IMR-90 (cell line): ENCODE results near the gene SPINK5. TPM values are rescaled to one million over a fixed set of nuclear protein-coding genes. Genes with fewer than 3 reads are reported as not detected.

Source experiments
- ATAC-seq: fragments of 200-7000 bp; cut with Tn5 transposase; 2 replicates; pipeline ENCODE4 v1.9.1; 2020; ENCODE audit warnings: low read depth, mild to moderate bottlenecking, moderate library complexity
- BruUV-seq: library from RNA; stranded (reverse); fragments of 400-500 nt; replicated peaks from 2 replicates; lab custom pipeline; 2021; lab: Mats Ljungman, UMichigan
- CTCF ChIA-PET: fragments of 300-600 bp; formaldehyde crosslinking; extraction: SDS; loops from one replicate; lab custom pipeline; 2021; ENCODE audit warnings: antibody characterized with exemption; lab: Yijun Ruan, JAX
- POLR2A ChIA-PET: fragments of 300-600 bp; sonication (Branson Sonifier 250); formaldehyde crosslinking; loops from one replicate; lab custom pipeline; 2022; ENCODE audit warnings: antibody characterized with exemption; ENCODE audit not compliant: unreplicated experiment; lab: Charles Lee
- DNase-seq: peaks from one replicate; pipeline ENCODE4 v3.0.0; 2013
- H2AFZ ChIP-seq: replicated peaks from 2 replicates; pipeline ENCODE3; 2013; ENCODE audit warnings: low read length, mild to moderate bottlenecking; ENCODE audit not compliant: poor library complexity
- H2AK5ac ChIP-seq: 2 replicates; pipeline ENCODE4 v1.6.1; 2013; ENCODE audit warnings: low read depth, low read length, inconsistent platforms
- H2AK9ac ChIP-seq: replicated peaks from 2 replicates; pipeline ENCODE3; 2013; ENCODE audit warnings: mild to moderate bottlenecking, low read depth, low read length, moderate library complexity; ENCODE audit not compliant: poor library complexity
- H2BK120ac ChIP-seq: 2 replicates; pipeline ENCODE4 v1.6.1; 2013; ENCODE audit warnings: low read depth, low read length, inconsistent platforms
- H2BK15ac ChIP-seq: 3 replicates; pipeline ENCODE4 v1.6.1; 2013; ENCODE audit warnings: low read depth, low read length, inconsistent platforms
- H2BK20ac ChIP-seq: 2 replicates; pipeline ENCODE4 v1.6.1; 2013; ENCODE audit warnings: low read depth, mild to moderate bottlenecking, inconsistent platforms, low read length, moderate library complexity
- H2BK5ac ChIP-seq: 2 replicates; pipeline ENCODE4 v1.6.1; 2013; ENCODE audit warnings: mild to moderate bottlenecking, low read depth, low read length, inconsistent platforms; ENCODE audit not compliant: poor library complexity, severe bottlenecking
- H3K14ac ChIP-seq: replicated peaks from 2 replicates; pipeline ENCODE4 v1.6.1; 2013; ENCODE audit warnings: low read depth, low read length, inconsistent platforms
- H3K18ac ChIP-seq: 2 replicates; pipeline ENCODE4 v1.6.1; 2013; ENCODE audit warnings: low read depth, low read length, control low read depth
- H3K23ac ChIP-seq: 2 replicates; pipeline ENCODE4 v1.6.1; 2013; ENCODE audit warnings: low read depth, low read length, inconsistent platforms
- H3K27ac ChIP-seq: 2 replicates; pipeline ENCODE4 v1.5.1; 2013; ENCODE audit warnings: mild to moderate bottlenecking, control low read depth, low read length; ENCODE audit not compliant: insufficient read depth
- H3K27me3 ChIP-seq: 2 replicates; pipeline ENCODE4 v1.6.1; 2013; ENCODE audit warnings: low read length; ENCODE audit not compliant: control insufficient read depth, insufficient read depth
- H3K36me3 ChIP-seq: 2 replicates; pipeline ENCODE4 v1.6.1; 2013; ENCODE audit warnings: low read length, mixed read lengths; ENCODE audit not compliant: control insufficient read depth, insufficient read depth
- H3K4ac ChIP-seq: 2 replicates; pipeline ENCODE4 v1.6.1; 2013; ENCODE audit warnings: low read depth, low read length, inconsistent platforms
- H3K4me1 ChIP-seq: 2 replicates; pipeline ENCODE4 v1.6.1; 2013; ENCODE audit warnings: low read length, mixed read lengths; ENCODE audit not compliant: control insufficient read depth, insufficient read depth
- H3K4me2 ChIP-seq: 2 replicates; pipeline ENCODE4 v1.6.1; 2013; ENCODE audit warnings: low read depth, mild to moderate bottlenecking, control low read depth, low read length, moderate library complexity
- H3K4me3 ChIP-seq: 2 replicates; pipeline ENCODE4 v1.5.1; 2013; ENCODE audit warnings: low read depth, mild to moderate bottlenecking, control low read depth, low read length, moderate library complexity; ENCODE audit not compliant: insufficient read depth
- H3K56ac ChIP-seq: 2 replicates; pipeline ENCODE4 v1.6.1; 2013; ENCODE audit warnings: low read length, inconsistent platforms; ENCODE audit not compliant: insufficient read depth; ENCODE audit errors: extremely low read depth
- H3K79me1 ChIP-seq, 2 experiments: 2 replicates each; pipeline ENCODE4 v1.6.1; 2013; ENCODE audit warnings: low read length in 2 of 2, inconsistent platforms in 1 of 2, low read depth in 1 of 2
- H3K9ac ChIP-seq: 2 replicates; pipeline ENCODE4 v1.6.1; 2013; ENCODE audit warnings: low read depth, low read length, control low read depth
- H3K9me1 ChIP-seq: 2 replicates; pipeline ENCODE4 v1.6.1; 2013; ENCODE audit warnings: low read length, inconsistent platforms; ENCODE audit not compliant: insufficient read depth
- H3K9me3 ChIP-seq: 2 replicates; pipeline ENCODE4 v1.6.1; 2013; ENCODE audit warnings: low read length; ENCODE audit not compliant: control insufficient read depth, insufficient read depth
- H4K20me1 ChIP-seq: 2 replicates; pipeline ENCODE4 v1.6.1; 2013; ENCODE audit warnings: low read length, inconsistent platforms; ENCODE audit not compliant: insufficient read depth
- H4K5ac ChIP-seq: 2 replicates; pipeline ENCODE4 v1.6.1; 2013; ENCODE audit warnings: mild to moderate bottlenecking, low read depth, low read length, control low read depth
- H4K8ac ChIP-seq, 2 experiments: 2 replicates each; pipeline ENCODE4 v1.6.1; 2013; ENCODE audit warnings: low read depth in 2 of 2, low read length in 2 of 2, control low read depth in 1 of 2, inconsistent platforms in 1 of 2
- H4K91ac ChIP-seq: 2 replicates; pipeline ENCODE4 v1.6.1; 2013; ENCODE audit warnings: low read depth, low read length, inconsistent platforms; ENCODE audit not compliant: insufficient read depth
- BHLHE40 ChIP-seq: fragments of 150-350 bp; IDR thresholded peaks from 2 replicates; pipeline ENCODE4 v1.6.1; 2016; ENCODE audit warnings: mild to moderate bottlenecking, low read depth, low read length
- CEBPB ChIP-seq: IDR thresholded peaks from 2 replicates; pipeline ENCODE4 v1.6.1; 2012; ENCODE audit warnings: low read depth, low read length, improper control_type of control experiment
- CHD1 ChIP-seq: IDR thresholded peaks from 2 replicates; pipeline ENCODE4 v1.6.1; 2012; ENCODE audit warnings: low read depth, low read length, improper control_type of control experiment
- CTCF ChIP-seq: conservative IDR thresholded peaks from 2 replicates; pipeline ENCODE4 v1.5.1; 2012; ENCODE audit warnings: mild to moderate bottlenecking, low read depth, low read length, improper control_type of control experiment
- FOS ChIP-seq: fragments of 150-350 bp; IDR thresholded peaks from 2 replicates; pipeline ENCODE4 v1.6.1; 2016; ENCODE audit warnings: low read depth, low read length
- MAFK ChIP-seq: IDR thresholded peaks from 2 replicates; pipeline ENCODE4 v1.6.1; 2012; ENCODE audit warnings: low read depth, low read length, improper control_type of control experiment
- MAZ ChIP-seq: IDR thresholded peaks from 2 replicates; pipeline ENCODE4 v1.6.1; 2012; ENCODE audit warnings: low read depth, mild to moderate bottlenecking, low read length, improper control_type of control experiment, moderate library complexity, borderline replicate concordance
- MXI1 ChIP-seq: IDR thresholded peaks from 2 replicates; pipeline ENCODE4 v1.6.1; 2012; ENCODE audit warnings: low read depth, mild to moderate bottlenecking, low read length, moderate library complexity, borderline replicate concordance
- NFE2L2 ChIP-seq: fragments of 150-350 bp; IDR thresholded peaks from 2 replicates; pipeline ENCODE4 v1.6.1; 2016; ENCODE audit warnings: low read depth, mild to moderate bottlenecking, low read length
- POLR2A ChIP-seq: IDR thresholded peaks from 2 replicates; pipeline ENCODE4 v1.6.1; 2012; ENCODE audit warnings: mild to moderate bottlenecking, low read depth, low read length
- RAD21 ChIP-seq: IDR thresholded peaks from 2 replicates; pipeline ENCODE4 v1.6.1; 2012; ENCODE audit warnings: low read length, improper control_type of control experiment
- RCOR1 ChIP-seq: IDR thresholded peaks from 2 replicates; pipeline ENCODE4 v1.6.1; 2012; ENCODE audit warnings: mild to moderate bottlenecking, low read length, improper control_type of control experiment; ENCODE audit not compliant: insufficient replicate concordance
- RFX5 ChIP-seq: IDR thresholded peaks from 2 replicates; pipeline ENCODE4 v1.8.0; 2012; ENCODE audit warnings: low read depth, mild to moderate bottlenecking, low read length, moderate library complexity
- SMC3 ChIP-seq: fragments of 150-350 bp; IDR thresholded peaks from 2 replicates; pipeline ENCODE4 v1.6.1; 2016; ENCODE audit warnings: low read depth, mild to moderate bottlenecking, antibody characterized with exemption, low read length, moderate library complexity
- USF2 ChIP-seq: fragments of 150-350 bp; IDR thresholded peaks from 2 replicates; pipeline ENCODE4 v1.6.1; 2017; ENCODE audit warnings: mild to moderate bottlenecking, antibody characterized with exemption, low read length, low read depth
- WGBS, 2 experiments: methylation state at CpG; one replicate each; pipeline versions ENCODE4 v1.1.5 to v1.1.7; 2013; ENCODE audit warnings: missing lambda C conversion rate in 2 of 2; ENCODE audit not compliant: insufficient read length in 1 of 2; ENCODE audit errors: extremely low coverage in 2 of 2; 5-methylcytosine and 5-hydroxymethylcytosine counted together
- dilution Hi-C: fragments of 300-500 bp; cut with HindIII; formaldehyde crosslinking; loops from one replicate; pipeline ENCODE4 v1.14.3; 2018; ENCODE audit warnings: low sequenced_read_pairs; ENCODE audit not compliant: unreplicated experiment
- in situ Hi-C: fragments of 300-500 bp; cut with MboI; formaldehyde crosslinking; loops from 3 replicates; pipeline ENCODE4 v1.14.3; 2019; ENCODE audit warnings: low sequenced_read_pairs, inconsistent platforms, mixed read lengths
- intact Hi-C: fragments of 100-400 bp; cut with micrococcal nuclease; formaldehyde crosslinking; loops from 2 replicates; pipeline ENCODE4 v1.10.0; 2022
- polyA plus RNA-seq, 3 experiments: library from polyadenylated mRNA; depleted of rRNA; stranded (reverse); fragments of >200 nt; gene quantifications; 2 replicates each; pipeline ENCODE4 v1.2.3, GENCODE V29; 2012; ENCODE audit warnings: low replicate concordance in 1 of 3
- total RNA-seq: library from RNA; depleted of rRNA; stranded (reverse); fragments of >200 nt; gene quantifications from 2 replicates; pipeline ENCODE4 v1.2.3, GENCODE V29; 2012
- TF ChIP-seq, protein P1 (sequence below): fragments of 150-350 bp; IDR thresholded peaks from 2 replicates; pipeline ENCODE4 v1.6.1; 2016; ENCODE audit warnings: low read depth, mild to moderate bottlenecking, low read length, moderate library complexity, borderline replicate concordance

Gene SPINK5
- total and polyA plus RNA-seq, 2 of the 4 experiments (the other 2 are of a cell fraction) = not detected

- Histone ChIP-seq H3K4me1 (no peaks in the 10 kb centered on the region), H2BK5ac (no peak overlapping the region), H3K18ac (no peak overlapping the region), H4K8ac (no peak overlapping the region), H2BK20ac (no peak overlapping the region), H3K4ac (no peak overlapping the region), H3K23ac (no peak overlapping the region), H3K9me3 (no peaks in the 10 kb centered on the region), H3K27ac (no peak overlapping the region), H3K79me1 (no peaks in the 10 kb centered on the region), H3K9ac (no peak overlapping the region), H2AK5ac (no peak overlapping the region), H3K9me1 (no peaks in the 10 kb centered on the region), H2BK120ac (no peak overlapping the region), H3K4me3 (no peak overlapping the region), H3K36me3 (no peaks in the 10 kb centered on the region), H2AK9ac (no peak overlapping the region), H3K14ac (no peak overlapping the region), H2BK15ac (no peak overlapping the region), H2AFZ (no peak overlapping the region), H4K5ac (no peak overlapping the region), H4K91ac (no peak overlapping the region), H3K4me2 (no peak overlapping the region), H3K56ac (no peak overlapping the region), H4K20me1 (no peaks in the 10 kb centered on the region), H3K27me3 (no peaks in the 10 kb centered on the region)
- dilution Hi-C loops = no loop called here
- ATAC-seq (no peak), DNase-seq (no peak)
- intact Hi-C loops = loop anchor here (5.0 kb wide), 1 partner anchor 936 kb away; no protein-coding TSS in a partner anchor
- CTCF ChIA-PET = interaction anchor here (2.6 kb wide), 1 partner anchor 554 kb away, joined by 14 read pairs; no protein-coding TSS in a partner anchor
- 20% methylated on average over 2 of the region's 2 CpGs; no CpG with 5 or more reads in 1 of the 2 experiments for WGBS, 2 experiments
- BruUV-seq = no TSS peak
- POLR2A ChIA-PET = no interaction called here
- in situ Hi-C loops = loop anchor here (5.0 to 25.0 kb wide), 3 partner anchors 198 to 861 kb away; no protein-coding TSS in a partner anchor
- no peak for TF ChIP-seq MXI1
- TF ChIP-seq CHD1 = no peak
- no peak for TF ChIP-seq RCOR1
- no peak for TF ChIP-seq FOS
- TF ChIP-seq RAD21 = no peak
- no peak for TF ChIP-seq POLR2A
- TF ChIP-seq CEBPB = no peak
- no peak for TF ChIP-seq USF2
- TF ChIP-seq BHLHE40 = no peak
- no peak for TF ChIP-seq RFX5
- TF ChIP-seq, protein P1, sequence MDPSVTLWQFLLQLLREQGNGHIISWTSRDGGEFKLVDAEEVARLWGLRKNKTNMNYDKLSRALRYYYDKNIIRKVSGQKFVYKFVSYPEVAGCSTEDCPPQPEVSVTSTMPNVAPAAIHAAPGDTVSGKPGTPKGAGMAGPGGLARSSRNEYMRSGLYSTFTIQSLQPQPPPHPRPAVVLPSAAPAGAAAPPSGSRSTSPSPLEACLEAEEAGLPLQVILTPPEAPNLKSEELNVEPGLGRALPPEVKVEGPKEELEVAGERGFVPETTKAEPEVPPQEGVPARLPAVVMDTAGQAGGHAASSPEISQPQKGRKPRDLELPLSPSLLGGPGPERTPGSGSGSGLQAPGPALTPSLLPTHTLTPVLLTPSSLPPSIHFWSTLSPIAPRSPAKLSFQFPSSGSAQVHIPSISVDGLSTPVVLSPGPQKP = no peak
- no peak for TF ChIP-seq MAFK
- TF ChIP-seq CTCF = no peak
- no peak for TF ChIP-seq SMC3
- TF ChIP-seq NFE2L2 = no peak
- no peak for TF ChIP-seq MAZ
These were observed 112.7 kb downstream of the SPINK5 start for GRCh38 chr5:148176480-148176879.
